Lower lobe of right lung (tissue), 2 donors: Measurements from ENCODE around the gene LBP. TPM values are rescaled to one million over a fixed set of nuclear protein-coding genes. Genes with fewer than 3 reads are reported as not detected.
"Not testable (repeated sequence)": the region's sequence is repeated elsewhere in the genome, so short reads cannot be mapped to it uniquely, and the experiment has no call there.

Source experiments
- ATAC-seq, 2 donors: fragments of 200-7000 bp; cut with Tn5 transposase; one replicate each; pipeline ENCODE4 v1.9.1; 2020 to 2022; ENCODE audit warnings: mild to moderate bottlenecking in 2 of 2, moderate library complexity in 2 of 2
- DNase-seq: peaks from one replicate; pipeline ENCODE4 v3.0.0-alpha.2; 2020
- H3K27ac ChIP-seq: fragments of 200-600 bp; one replicate; pipeline ENCODE4 v1.8.0; 2022
- H3K27me3 ChIP-seq: fragments of 200-600 bp; one replicate; pipeline ENCODE4 v1.8.0; 2022; ENCODE audit warnings: low read depth
- H3K36me3 ChIP-seq: fragments of 200-600 bp; one replicate; pipeline ENCODE4 v1.8.0; 2022; ENCODE audit warnings: mild to moderate bottlenecking
- H3K4me1 ChIP-seq: fragments of 200-600 bp; one replicate; pipeline ENCODE4 v1.8.0; 2022
- H3K4me3 ChIP-seq: fragments of 200-600 bp; one replicate; pipeline ENCODE4 v1.8.0; 2022; ENCODE audit warnings: mild to moderate bottlenecking
- H3K9me3 ChIP-seq: fragments of 200-600 bp; one replicate; pipeline ENCODE4 v1.8.0; 2022
- CTCF ChIP-seq: fragments of 200-600 bp; IDR thresholded peaks from one replicate; pipeline ENCODE4 v1.8.0; 2022; ENCODE audit warnings: antibody characterized with exemption, mild to moderate bottlenecking
- intact Hi-C: fragments of 100-400 bp; cut with DNase I; formaldehyde crosslinking; loops from one replicate; pipeline ENCODE4 v1.11.0; 2022
- total RNA-seq: library from RNA; stranded (reverse); fragmentation: NEBNext Ultra II Directional; extraction: Animal tissue kit (Norgen Biotek cat#: 25700); gene quantifications from one replicate; pipeline ENCODE4 v1.2.1, GENCODE V29; 2021
- donor health status: DM: no; HTN: yes; CAD: no; lungs with severe emphysema.

Gene LBP
- total RNA-seq, 1 donor from 2014 or later = not detected

DNA sequence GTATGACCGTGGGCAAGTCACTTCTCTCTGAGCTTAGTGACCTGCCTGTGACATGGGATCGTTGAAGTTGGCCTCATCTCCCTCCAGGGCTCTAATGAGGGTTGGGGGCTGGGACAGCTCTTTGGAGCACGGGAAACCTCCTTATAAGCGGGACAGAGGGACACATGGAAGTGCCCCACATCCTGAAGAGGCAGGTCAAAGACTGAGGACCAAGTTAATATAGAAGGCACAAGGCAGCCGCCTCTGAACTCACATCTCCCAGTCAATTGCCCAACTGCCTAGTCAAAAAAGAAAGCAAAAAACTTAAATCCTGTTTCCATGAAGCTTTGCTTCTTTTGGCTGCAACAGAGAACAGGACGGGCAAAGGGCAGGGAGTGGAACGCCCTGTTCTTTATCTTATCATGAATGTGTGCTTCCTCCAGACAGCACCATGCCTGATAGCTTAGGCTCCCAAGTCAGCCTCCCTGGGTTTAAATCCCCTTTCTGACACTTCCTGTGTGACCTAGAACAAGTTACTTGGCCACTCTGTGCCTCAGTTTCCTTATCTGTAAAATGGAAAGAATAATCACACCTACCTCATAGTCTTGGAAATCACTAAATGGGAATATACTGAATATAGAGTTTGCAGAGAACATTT, 27.1 kb downstream of the LBP start:
- H3K36me3 ChIP-seq = no peaks in the 10 kb centered on the region
- no peak overlapping the region for H3K27ac ChIP-seq
- H3K4me3 ChIP-seq = no peak overlapping the region
- intact Hi-C loops = no loop called here
- no peaks in the 10 kb centered on the region for H3K9me3 ChIP-seq
- ATAC-seq (no peak), DNase-seq (no peak)
- TF ChIP-seq CTCF = no peak
- no peaks in the 10 kb centered on the region for H3K27me3 ChIP-seq
- H3K4me1 ChIP-seq = peaks cover 5% of the 10 kb centered on the region

- intact Hi-C loops = no loop called here
- no peak for DNase-seq
- no peak for TF ChIP-seq CTCF
- Histone ChIP-seq H3K4me3 (no peak overlapping the region), H3K27me3 (no peaks in the 10 kb centered on the region), H3K27ac (no peak overlapping the region), H3K9me3 (no peaks in the 10 kb centered on the region), H3K4me1 (peaks cover 5% of the 10 kb centered on the region), H3K36me3 (no peaks in the 10 kb centered on the region)
- no peak for ATAC-seq
Measured at GRCh38 chr20:38373898-38374297, 27.6 kb downstream of the LBP start.

DNA sequence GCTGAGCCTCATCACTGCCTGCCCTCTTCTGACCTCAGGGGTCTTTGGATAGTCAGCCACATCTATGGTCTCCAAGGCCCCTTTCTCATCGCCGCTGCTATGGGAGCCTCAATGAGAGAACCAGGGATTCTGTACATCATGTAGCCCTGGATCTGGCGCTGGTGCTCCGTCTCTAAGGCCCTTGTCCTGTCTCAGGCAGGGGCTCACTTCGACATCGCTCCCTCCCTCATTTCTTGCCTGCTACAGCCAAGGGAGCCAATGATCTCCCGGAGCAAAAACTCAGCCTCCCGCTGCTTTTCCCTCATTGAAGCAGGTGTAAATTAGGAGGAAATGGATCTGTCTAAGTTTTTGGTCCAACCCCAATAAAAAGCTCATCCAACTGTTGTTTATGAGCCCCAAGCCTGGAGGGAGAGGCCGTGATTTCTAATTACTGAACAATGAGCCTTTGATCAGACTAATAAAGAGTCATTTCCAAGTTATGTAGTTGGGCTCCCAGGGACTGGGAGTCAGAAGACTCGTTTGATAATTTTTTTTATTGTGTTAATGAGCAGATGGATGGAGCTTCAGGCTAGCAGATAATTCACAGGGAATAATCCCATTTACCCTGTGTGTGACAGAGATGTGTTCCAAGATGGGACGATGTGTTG, 30.9 kb downstream of the LBP start:
- no peaks in the 10 kb centered on the region for H3K27me3 ChIP-seq
- no peak for TF ChIP-seq CTCF
- H3K9me3 ChIP-seq = no peaks in the 10 kb centered on the region
- no peak for DNase-seq
- peaks cover 5% of the 10 kb centered on the region for H3K4me1 ChIP-seq
- H3K27ac ChIP-seq = no peak overlapping the region
- H3K36me3 ChIP-seq = no peaks in the 10 kb centered on the region
- no peak overlapping the region for H3K4me3 ChIP-seq
- ATAC-seq = no peak
- intact Hi-C loops = no loop called here

- H3K4me3 ChIP-seq, ATAC-seq, intact Hi-C loops, H3K27ac ChIP-seq, H3K4me1 ChIP-seq, DNase-seq, H3K27me3 ChIP-seq, H3K36me3 ChIP-seq, H3K9me3 ChIP-seq: not testable (repeated sequence)
Measured at GRCh38 chr20:38377838-38378237, 31.6 kb downstream of the LBP start.

DNA sequence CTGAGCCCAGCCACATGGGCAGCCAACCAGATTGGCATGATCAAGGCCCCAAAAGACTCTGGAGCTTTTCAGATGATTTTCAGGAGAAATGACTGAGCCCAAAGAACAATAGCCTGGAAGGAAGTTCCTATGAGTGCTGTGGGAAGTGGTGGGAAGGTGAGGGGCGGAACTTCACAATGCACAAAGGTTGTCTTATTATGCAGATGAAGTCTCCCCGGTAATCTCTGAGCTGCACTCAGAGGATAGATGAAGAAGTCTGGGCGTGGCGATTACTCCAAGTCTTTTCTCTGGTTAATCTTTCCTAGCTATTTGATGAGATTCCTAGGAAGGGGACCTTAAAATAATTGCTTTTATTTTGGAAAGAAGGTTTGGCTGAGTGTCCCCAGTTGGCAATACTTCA, 36.9 kb downstream of the LBP start:
- DNase-seq (no peak), ATAC-seq (no peak)
- no peak for TF ChIP-seq CTCF
- Histone ChIP-seq H3K27ac (no peak overlapping the region), H3K36me3 (no peaks in the 10 kb centered on the region), H3K4me1 (no peaks in the 10 kb centered on the region), H3K4me3 (no peak overlapping the region), H3K27me3 (peaks cover 4% of the 10 kb centered on the region), H3K9me3 (no peaks in the 10 kb centered on the region)
- intact Hi-C loops = no loop called here

GRCh38 chr20:38386004-38386403, 39.7 kb downstream of the LBP start:
- no peak overlapping the region for H3K4me3 ChIP-seq
- H3K27ac ChIP-seq = no peak overlapping the region
- no peak for DNase-seq
- TF ChIP-seq CTCF = no peak
- H3K27me3 ChIP-seq = peaks cover 4% of the 10 kb centered on the region
- H3K4me1 ChIP-seq = no peaks in the 10 kb centered on the region
- H3K9me3 ChIP-seq = no peaks in the 10 kb centered on the region
- ATAC-seq = no peak
- intact Hi-C loops = no loop called here
- no peaks in the 10 kb centered on the region for H3K36me3 ChIP-seq
